Uterus (tissue), 2 donors: ENCODE results near the gene RAD23A.

ENCODE experiments used
- POLR2A ChIP-seq, 2 donors: fragments of 450-650 bp; IDR thresholded peaks; one replicate each; pipeline ENCODE4 v1.6.1; 2016; ENCODE audit warnings: antibody characterized with exemption in 2 of 2, mild to moderate bottlenecking in 1 of 2, moderate library complexity in 1 of 2
- TF ChIP-seq, protein P1 (sequence below), 4 experiments: fragments of 200-600 bp in 2 of 4; fragments of 450-650 bp in 2 of 4; sonication (generic) in 2 of 4; IDR thresholded peaks; one replicate each; pipeline ENCODE4 v1.5.1; 2016 to 2019; ENCODE audit warnings: antibody characterized with exemption in 4 of 4, mild to moderate bottlenecking in 2 of 4, moderate library complexity in 1 of 4

DNA sequence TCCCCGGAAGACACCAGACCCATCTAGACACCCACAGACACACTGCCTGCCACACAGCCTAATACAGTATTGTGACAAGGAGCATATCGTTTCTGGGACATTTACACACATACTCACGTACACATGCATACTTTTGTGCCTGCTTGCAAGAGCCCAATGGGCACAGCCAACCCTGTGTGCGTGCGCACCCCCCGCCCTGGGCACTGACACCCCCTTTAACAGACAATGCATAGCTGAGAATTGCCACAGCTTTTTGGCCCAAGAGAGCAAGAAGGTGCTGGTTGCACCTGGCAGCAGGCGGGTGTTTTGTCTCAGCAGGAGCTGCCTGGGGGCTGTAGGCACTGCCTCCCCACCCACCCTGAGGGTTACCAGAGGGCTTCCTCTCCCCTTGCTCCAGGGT lies 47.9 kb downstream of the RAD23A start:
- TF ChIP-seq, protein P1, sequence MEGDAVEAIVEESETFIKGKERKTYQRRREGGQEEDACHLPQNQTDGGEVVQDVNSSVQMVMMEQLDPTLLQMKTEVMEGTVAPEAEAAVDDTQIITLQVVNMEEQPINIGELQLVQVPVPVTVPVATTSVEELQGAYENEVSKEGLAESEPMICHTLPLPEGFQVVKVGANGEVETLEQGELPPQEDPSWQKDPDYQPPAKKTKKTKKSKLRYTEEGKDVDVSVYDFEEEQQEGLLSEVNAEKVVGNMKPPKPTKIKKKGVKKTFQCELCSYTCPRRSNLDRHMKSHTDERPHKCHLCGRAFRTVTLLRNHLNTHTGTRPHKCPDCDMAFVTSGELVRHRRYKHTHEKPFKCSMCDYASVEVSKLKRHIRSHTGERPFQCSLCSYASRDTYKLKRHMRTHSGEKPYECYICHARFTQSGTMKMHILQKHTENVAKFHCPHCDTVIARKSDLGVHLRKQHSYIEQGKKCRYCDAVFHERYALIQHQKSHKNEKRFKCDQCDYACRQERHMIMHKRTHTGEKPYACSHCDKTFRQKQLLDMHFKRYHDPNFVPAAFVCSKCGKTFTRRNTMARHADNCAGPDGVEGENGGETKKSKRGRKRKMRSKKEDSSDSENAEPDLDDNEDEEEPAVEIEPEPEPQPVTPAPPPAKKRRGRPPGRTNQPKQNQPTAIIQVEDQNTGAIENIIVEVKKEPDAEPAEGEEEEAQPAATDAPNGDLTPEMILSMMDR (IDR thresholded peaks at IDR 0.05), result no peak
- no peak for TF ChIP-seq POLR2A (IDR thresholded peaks at IDR 0.05)
